Bronchial epithelial cell (primary cell): ENCODE measurements around the gene RPTOR. TPM values are rescaled to one million over a fixed set of nuclear protein-coding genes. Genes with fewer than 3 reads are reported as not detected.
"Not testable (repeated sequence)": the region's sequence is repeated elsewhere in the genome, so short reads cannot be mapped to it uniquely, and the experiment has no call there.

Experiments
- DNase-seq: peaks from one replicate; pipeline ENCODE4 v3.0.0-alpha.2; 2010; ENCODE audit warnings: low read depth
- FAIRE-seq: peaks from 2 replicates; lab custom pipeline; 2011; peaks lifted over from hg19 to GRCh38; lab: Jason Lieb, UNC
- H3K27me3 ChIP-seq: 2 replicates; pipeline ENCODE4 v1.5.1; 2011; ENCODE audit warnings: low read length; ENCODE audit not compliant: control insufficient read depth, insufficient read depth
- H3K36me3 ChIP-seq: 2 replicates; pipeline ENCODE4 v1.5.1; 2011; ENCODE audit warnings: low read length; ENCODE audit not compliant: control insufficient read depth, insufficient read depth
- H3K4me3 ChIP-seq: 2 replicates; pipeline ENCODE4 v1.5.1; 2011; ENCODE audit warnings: mild to moderate bottlenecking, low read depth, low read length, control low read depth
- total RNA-seq: library from RNA; depleted of rRNA; stranded (reverse); fragments of >200 nt; gene quantifications from 2 replicates; pipeline ENCODE4 v1.2.1, GENCODE V29; 2014
- TF ChIP-seq, protein P1 (sequence below): IDR thresholded peaks from 2 replicates; pipeline ENCODE4 v1.5.1; 2011; ENCODE audit warnings: mild to moderate bottlenecking, moderate library complexity, low read length, control low read depth, inconsistent platforms; ENCODE audit not compliant: insufficient read depth, severe bottlenecking

RPTOR gene
- total RNA-seq, 1 donor from 2014 or later: 14.0 TPM

DNA sequence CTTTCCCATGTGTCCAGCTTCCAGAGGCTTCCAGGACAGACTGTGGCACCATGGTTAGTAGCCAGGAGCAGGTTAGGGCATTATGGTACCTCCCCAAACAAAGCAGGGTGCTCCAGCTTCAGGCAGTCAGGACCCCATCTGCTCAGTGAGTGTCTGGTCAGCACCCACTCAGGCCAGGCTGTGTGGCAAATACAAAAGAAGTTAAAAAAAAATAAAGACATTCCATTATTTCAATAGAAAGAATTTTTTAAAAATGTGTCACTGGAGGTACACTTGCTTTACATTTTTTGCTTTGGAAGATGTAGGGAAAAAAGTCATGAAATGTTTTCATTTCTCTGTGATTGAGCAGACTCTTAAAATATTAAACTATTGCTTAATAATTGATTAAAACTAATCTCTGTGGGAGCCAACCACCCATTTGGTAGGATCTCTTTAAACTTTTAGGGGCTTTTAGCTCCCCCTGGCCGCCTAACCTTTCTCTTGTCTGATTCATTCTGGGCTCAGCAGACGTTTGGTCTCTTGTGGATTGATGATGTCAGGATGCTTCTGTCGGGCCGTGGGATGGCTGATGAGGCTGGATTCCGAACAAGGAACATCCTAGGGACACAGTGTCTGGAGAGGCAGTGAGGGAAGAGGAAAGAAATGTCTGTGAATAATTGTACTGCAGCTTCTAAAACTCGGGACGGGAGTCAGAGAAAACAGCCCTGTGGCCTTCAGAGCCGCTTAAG lies 39.8 kb upstream of the RPTOR start:
- Histone ChIP-seq H3K36me3 (no peaks in the 10 kb centered on the region), H3K27me3 (peaks cover 2% of the 10 kb centered on the region), H3K4me3 (no peak overlapping the region)
- no peak for DNase-seq
- TF ChIP-seq, protein P1, sequence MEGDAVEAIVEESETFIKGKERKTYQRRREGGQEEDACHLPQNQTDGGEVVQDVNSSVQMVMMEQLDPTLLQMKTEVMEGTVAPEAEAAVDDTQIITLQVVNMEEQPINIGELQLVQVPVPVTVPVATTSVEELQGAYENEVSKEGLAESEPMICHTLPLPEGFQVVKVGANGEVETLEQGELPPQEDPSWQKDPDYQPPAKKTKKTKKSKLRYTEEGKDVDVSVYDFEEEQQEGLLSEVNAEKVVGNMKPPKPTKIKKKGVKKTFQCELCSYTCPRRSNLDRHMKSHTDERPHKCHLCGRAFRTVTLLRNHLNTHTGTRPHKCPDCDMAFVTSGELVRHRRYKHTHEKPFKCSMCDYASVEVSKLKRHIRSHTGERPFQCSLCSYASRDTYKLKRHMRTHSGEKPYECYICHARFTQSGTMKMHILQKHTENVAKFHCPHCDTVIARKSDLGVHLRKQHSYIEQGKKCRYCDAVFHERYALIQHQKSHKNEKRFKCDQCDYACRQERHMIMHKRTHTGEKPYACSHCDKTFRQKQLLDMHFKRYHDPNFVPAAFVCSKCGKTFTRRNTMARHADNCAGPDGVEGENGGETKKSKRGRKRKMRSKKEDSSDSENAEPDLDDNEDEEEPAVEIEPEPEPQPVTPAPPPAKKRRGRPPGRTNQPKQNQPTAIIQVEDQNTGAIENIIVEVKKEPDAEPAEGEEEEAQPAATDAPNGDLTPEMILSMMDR: no peak
- no peak for FAIRE-seq

DNA sequence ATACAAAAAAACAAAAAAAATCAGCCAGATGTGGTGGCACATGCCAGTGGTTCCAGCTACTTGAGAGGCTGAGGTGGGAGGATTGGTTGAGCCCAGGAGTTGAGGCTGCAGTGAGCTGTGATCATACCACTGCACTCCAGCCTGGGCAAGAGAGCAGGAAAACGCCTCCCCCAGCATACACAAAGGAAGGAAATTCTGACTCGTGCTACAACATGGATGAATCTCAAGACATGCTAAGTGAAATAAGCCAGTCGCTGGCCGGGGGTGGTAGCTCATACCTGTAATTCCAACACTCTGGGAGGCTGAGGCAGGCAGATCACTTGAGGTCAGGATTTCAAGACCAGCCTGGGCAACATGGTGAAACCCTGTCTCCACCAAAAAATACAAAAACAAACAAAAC lies 37.5 kb upstream of the RPTOR start:
- peak; percentile 30 for DNase-seq
- not testable (repeated sequence) for H3K36me3 ChIP-seq, H3K4me3 ChIP-seq, H3K27me3 ChIP-seq
- peak; percentile 58 for FAIRE-seq

DNA sequence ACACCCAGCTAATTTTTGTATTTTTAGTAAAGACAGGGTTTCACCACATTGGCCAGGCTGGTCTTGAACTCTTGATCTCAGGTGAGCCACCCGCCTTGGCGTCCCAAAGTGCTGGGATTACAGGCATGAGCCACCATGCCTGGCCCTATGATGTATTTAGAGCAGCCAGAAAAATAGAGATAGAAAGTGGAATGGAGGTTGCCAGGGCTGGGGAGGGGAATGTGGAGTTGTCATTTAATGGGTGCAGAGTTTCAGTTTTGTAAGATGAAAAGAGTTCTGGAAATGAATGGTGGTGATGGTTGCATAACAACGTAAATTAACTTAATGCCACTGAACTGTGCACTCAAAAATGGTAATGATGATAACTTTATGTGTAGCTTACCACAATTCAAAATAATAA lies 36.7 kb upstream of the RPTOR start:
- FAIRE-seq: no peak

DNA sequence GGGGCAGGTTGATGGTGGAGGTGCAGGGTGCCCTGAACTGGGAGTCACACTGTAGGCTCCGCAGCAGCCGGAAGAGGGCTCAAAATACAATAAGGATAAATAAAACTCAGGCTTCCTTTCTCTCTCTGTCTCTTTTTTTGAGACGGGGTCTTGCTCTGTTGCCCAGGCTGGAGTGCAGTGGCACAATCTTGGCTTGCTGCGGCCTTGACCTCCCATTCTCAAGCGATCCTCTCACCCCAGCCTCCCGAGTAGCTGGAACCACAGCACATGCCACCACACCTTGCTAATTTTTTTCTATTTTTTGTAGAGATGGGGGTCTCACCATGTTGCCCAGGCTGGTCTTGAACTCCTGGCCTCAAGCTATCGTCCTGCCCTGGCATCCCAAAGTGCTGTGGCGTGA lies 35.3 kb upstream of the RPTOR start:
- H3K36me3 ChIP-seq: no peaks in the 10 kb centered on the region
- FAIRE-seq: no peak
- H3K4me3 ChIP-seq: no peak overlapping the region
- no peaks in the 10 kb centered on the region for H3K27me3 ChIP-seq
- TF ChIP-seq, protein P1: no peak
- DNase-seq: no peak

More for the DNA sequence above, 36.7 kb upstream of the RPTOR start:
- Histone ChIP-seq H3K27me3 (no peaks in the 10 kb centered on the region), H3K36me3 (no peaks in the 10 kb centered on the region), H3K4me3 (no peak overlapping the region)
- TF ChIP-seq, protein P1: no peak
- no peak for DNase-seq

DNA sequence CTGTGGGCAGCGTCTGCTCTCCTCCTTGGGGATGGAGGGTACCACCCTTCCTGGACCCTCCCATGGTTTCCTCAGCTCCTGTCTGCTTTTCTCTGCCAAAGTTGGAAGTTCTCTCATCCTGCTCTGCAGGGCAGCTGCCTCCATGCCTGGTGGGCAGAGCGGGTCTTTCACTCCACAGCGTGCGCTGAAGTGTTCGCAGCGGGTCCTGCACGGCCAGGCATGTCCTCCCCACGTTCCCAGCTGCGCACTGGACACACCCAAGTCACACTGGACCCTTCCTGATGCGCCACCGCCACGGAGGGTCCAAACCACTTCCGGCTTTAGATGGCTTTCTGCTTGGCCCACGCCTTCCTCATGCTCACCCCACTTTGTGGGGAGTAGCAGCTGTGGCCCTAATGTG lies 34.5 kb upstream of the RPTOR start:
- H3K4me3 ChIP-seq: no peak overlapping the region
- DNase-seq (no peak), FAIRE-seq (no peak)
- TF ChIP-seq, protein P1: no peak
- H3K27me3 ChIP-seq: no peaks in the 10 kb centered on the region
- H3K36me3 ChIP-seq: no peaks in the 10 kb centered on the region

DNA sequence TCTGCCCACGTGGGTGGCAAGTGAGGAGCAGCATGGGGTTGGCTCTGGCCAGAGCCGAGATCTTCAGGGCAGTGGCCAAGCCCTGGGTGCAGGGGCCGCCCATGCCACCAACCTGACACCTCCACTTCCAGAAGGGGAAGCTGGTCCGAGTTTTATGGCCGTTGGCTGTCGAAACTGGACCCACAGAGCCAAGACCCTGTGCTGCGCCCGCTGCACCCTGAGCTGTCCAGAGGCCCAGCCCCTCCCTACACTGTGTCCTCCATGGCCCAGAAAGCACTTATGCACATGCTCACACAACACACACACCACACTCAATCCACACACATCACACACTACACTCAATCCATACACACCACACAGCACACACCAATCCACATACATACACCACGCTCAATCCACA lies 33.9 kb upstream of the RPTOR start:
- TF ChIP-seq, protein P1: no peak
- Histone ChIP-seq H3K4me3 (no peak overlapping the region), H3K27me3 (no peaks in the 10 kb centered on the region), H3K36me3 (no peaks in the 10 kb centered on the region)
- no peak for FAIRE-seq
- DNase-seq: no peak
